ENCODE measurements around the gene CDHR2.
A peak's percentile ranks its signal among the peaks of the same experiment; 100 is the strongest.

CDHR2 gene

GRCh38 chr5:176540476-176540899, 8.7 kb upstream of the CDHR2 start:
- in situ Hi-C loops (cut with MboI; ENCODE audit: low sequenced_read_pairs, unreplicated experiment): no loop called here
- DNase-seq (ENCODE audit: low spot score): no peak
- TF ChIP-seq CTCF (IDR thresholded peaks at IDR 0.05; ENCODE audit: borderline replicate concordance, control extremely low read depth, extremely low read depth, insufficient read depth, missing control alignments): no peak

GRCh38 chr5:176540956-176541337, 8.2 kb upstream of the CDHR2 start:
- in situ Hi-C loops (cut with MboI; ENCODE audit: low sequenced_read_pairs, unreplicated experiment): no loop called here
- TF ChIP-seq CTCF (IDR thresholded peaks at IDR 0.05; ENCODE audit: borderline replicate concordance, control extremely low read depth, extremely low read depth, insufficient read depth, missing control alignments): no peak

GRCh38 chr5:176541338-176542134, 7.6 kb upstream of the CDHR2 start:
- DNase-seq (ENCODE audit: low spot score): no peak
- TF ChIP-seq CTCF (IDR thresholded peaks at IDR 0.05; ENCODE audit: borderline replicate concordance, control extremely low read depth, extremely low read depth, insufficient read depth, missing control alignments): no peak
- in situ Hi-C loops (cut with MboI; ENCODE audit: low sequenced_read_pairs, unreplicated experiment): no loop called here

More at GRCh38 chr5:176540956-176541337, 8.2 kb upstream of the CDHR2 start:
- DNase-seq (ENCODE audit: low spot score): no peak

- DNase-seq (ENCODE audit: low spot score): no peak
- no peak for TF ChIP-seq CTCF (IDR thresholded peaks at IDR 0.05; ENCODE audit: borderline replicate concordance, control extremely low read depth, extremely low read depth, insufficient read depth, missing control alignments)
- in situ Hi-C loops (cut with MboI; ENCODE audit: low sequenced_read_pairs, unreplicated experiment): no loop called here
Observed at GRCh38 chr5:176542135-176542595, 7.0 kb upstream of the CDHR2 start.

- peak; percentile 65 for TF ChIP-seq CTCF (IDR thresholded peaks at IDR 0.05; ENCODE audit: borderline replicate concordance, control extremely low read depth, extremely low read depth, insufficient read depth, missing control alignments)
- peak; percentile 74 for DNase-seq (ENCODE audit: low spot score)
- in situ Hi-C loops (cut with MboI; ENCODE audit: low sequenced_read_pairs, unreplicated experiment): no loop called here
Observed at GRCh38 chr5:176542596-176543427, 6.3 kb upstream of the CDHR2 start.

- no peak for TF ChIP-seq CTCF (IDR thresholded peaks at IDR 0.05; ENCODE audit: borderline replicate concordance, control extremely low read depth, extremely low read depth, insufficient read depth, missing control alignments)
- DNase-seq (ENCODE audit: low spot score): peak; percentile 80
- in situ Hi-C loops (cut with MboI; ENCODE audit: low sequenced_read_pairs, unreplicated experiment): no loop called here
Observed at GRCh38 chr5:176543428-176544182, 5.5 kb upstream of the CDHR2 start.

Data from GM13976 (cell line).